GM12872 (cell line): Measurements from ENCODE around the gene PALM2AKAP2.

Experiments used
- CTCF ChIP-seq: IDR thresholded peaks from 3 replicates; pipeline ENCODE4 v1.5.1; 2011; ENCODE audit warnings: low read depth, mild to moderate bottlenecking, low read length, moderate library complexity; ENCODE audit not compliant: insufficient read depth

Gene PALM2AKAP2

GRCh38 chr9:109815366-109815947 lies 35.5 kb downstream of the PALM2AKAP2 start:
- no peak for TF ChIP-seq CTCF

DNA sequence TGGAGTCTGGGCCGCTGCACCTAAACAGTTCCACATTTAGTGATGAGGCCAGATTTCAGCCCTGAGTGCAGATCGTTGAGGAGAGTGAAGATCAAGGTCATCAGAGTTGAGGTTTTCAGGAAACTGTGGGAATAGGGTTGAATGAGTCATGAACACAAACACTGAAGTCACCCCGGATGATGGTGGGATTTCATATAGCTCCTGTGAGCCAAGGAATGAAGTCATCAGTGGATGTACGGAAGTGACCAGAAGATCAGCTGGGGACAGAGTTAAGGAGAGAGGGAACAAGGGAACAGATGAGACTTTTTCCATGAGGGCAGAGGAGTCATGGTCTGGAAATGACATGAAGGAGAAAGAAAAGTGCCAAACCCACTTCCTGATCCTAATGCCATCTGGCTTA lies 36.5 kb downstream of the PALM2AKAP2 start:
- TF ChIP-seq CTCF = no peak

DNA sequence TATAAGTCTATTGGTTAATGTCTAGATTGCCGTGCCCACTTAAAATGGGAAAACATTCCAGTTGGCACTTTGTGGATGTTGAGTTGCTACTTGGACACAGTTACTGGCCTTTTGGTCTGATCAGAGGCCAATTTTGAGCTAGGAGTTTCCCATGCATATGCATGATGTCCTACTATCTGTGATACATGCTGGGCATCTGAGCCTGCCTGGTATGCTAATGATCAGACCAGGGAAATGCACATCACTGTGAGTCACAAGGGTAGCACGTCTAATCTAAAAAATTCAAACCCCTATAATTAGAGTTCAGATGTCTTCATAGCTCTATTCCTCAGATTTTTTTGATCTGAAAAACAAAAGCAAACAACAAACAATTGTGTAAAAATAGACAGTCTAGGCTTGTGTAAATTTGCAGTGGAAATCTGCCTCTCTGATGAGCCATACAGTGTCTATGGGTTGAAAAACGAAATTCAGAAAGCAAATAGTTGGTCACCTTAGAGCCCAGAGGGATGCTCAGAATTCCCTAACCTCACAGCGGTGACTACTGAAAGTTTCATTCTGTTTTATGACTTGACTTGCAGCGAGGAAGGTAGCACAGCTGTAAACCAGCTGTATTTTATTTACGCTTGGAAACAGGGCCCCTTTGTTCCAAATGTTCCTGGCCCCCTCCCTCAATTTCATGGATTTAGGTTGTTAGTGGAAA lies 37.3 kb downstream of the PALM2AKAP2 start:
- no peak for TF ChIP-seq CTCF

- peak; percentile 82 for TF ChIP-seq CTCF
Observed at GRCh38 chr9:109817846-109818472, 38.0 kb downstream of the PALM2AKAP2 start.

- TF ChIP-seq CTCF = no peak
Observed at GRCh38 chr9:109821711-109822110, 41.7 kb downstream of the PALM2AKAP2 start.

- TF ChIP-seq CTCF = no peak
Observed at GRCh38 chr9:109826559-109826958, 46.6 kb downstream of the PALM2AKAP2 start.

DNA sequence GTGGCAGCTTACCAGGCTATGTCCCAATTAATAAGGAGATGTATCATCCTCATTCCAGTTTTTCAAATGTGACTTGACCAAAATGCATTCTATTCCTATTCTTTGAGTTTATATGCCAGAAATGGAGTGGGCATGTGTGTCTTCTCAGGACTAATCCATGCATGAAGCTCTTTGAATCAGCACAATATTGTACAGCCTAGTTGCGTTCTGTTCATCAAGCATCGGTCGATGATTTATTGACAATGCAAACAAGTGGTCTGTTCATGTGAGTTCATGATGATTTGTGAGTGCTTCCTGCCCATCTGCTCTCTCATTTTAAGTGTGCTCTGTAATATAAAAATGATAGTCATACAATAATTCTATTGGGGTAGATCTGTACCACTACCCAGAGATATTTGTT lies 48.3 kb downstream of the PALM2AKAP2 start:
- no peak for TF ChIP-seq CTCF
